NK-92 (cell line): ENCODE data around the gene PRR16.

ENCODE experiments used
- DNase-seq: peaks from one replicate; lab custom pipeline; 2025; ENCODE audit not compliant: unreplicated experiment; lab: John Stamatoyannopoulos, UW

The PRR16 gene

DNA sequence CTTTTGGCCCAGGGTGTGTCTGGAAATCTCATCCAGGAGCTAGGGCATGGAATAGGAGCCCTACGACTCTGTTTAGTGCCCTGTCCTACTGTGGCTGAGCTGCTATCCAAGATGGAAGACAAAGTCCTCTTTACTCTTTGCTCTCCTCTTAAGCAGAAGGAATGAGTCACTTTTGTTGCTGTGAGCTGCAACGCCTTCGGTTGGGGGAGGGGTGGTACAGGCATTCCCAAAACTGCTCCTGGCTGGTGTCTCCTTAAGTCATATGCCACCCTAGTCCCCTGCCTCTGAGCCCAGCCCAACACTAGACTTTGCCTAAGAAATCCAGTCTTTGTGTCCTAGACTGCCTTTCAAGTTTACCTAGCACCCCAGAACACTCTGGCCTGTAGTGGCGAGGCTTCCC is 99.9 kb downstream of the PRR16 start:
- DNase-seq, result no peak

DNA sequence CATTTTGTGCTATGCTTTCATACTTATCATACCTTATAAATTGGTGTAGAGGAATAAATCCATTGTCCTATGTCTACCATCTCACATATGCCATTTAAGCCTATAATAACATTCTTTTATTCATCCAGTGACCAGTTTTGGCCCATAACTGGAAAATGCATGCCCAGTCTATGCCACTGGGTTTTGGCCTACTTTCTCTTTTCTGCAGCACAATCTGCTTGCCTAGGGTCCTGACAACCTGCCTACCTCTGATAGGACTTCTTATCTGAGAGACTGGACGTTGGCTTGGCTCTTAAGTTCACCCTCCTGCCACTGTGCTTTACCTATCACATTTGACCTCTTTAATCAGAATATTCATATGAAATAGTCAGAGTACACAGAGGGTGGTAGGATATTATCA is 103.0 kb downstream of the PRR16 start:
- no peak for DNase-seq

DNA sequence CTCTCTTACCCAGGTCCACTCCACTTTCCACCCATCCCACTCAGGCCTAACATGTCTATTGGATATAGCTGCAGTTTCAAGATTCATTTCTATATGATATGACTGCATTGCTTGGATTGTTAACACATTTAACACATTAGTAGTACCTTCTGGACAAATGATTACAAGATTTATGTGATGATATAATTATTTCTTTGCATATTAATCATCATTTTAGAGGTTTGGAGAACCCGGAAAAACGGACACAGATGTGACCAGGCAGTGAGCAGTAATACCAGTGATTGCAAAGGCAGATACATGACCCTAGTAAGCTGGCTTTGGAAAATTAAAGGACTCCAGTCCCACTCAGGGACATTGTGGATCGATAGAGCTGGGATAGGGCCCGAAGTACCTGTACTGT is 103.8 kb downstream of the PRR16 start:
- no peak for DNase-seq

DNA sequence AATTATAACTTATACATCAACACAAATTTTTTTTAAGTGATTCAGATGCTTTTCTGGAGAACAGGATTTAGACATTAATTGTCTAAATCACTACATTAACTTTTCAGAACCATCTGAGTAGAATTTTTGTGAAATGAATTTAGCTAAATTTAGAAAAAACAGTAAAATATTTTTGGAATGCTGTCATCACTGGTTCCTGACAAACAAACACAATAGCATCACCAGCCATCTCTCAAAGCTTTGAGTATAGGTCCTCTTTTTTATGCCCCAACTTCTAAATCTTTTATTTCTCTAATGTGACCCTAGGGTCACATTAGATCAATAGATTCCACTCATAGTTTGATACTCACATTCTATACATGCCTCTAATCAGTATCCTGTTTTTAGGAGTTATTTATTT is 104.6 kb downstream of the PRR16 start:
- DNase-seq, result no peak

DNA sequence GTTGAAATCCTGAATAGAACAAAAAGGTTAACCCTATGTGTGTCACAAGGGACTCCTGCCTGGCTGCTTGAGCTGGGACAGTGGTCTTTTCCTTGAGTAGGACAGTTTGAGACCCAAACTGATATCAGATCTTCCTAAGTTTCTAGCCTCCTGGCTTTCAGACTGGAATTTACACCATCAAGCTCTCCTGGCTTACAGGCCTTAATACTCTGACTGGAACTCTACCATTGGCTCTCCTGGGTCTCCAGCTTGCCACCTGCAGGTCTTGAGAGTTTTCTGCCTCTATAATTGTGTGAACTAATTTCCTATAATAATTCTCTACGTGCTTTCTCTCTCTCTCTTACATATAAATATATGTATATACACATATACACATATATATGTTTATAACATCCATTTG is 112.5 kb downstream of the PRR16 start:
- DNase-seq, result no peak

- no peak for DNase-seq
These were observed 118.5 kb downstream of the PRR16 start for GRCh38 chr5:120582635-120583034.

DNA sequence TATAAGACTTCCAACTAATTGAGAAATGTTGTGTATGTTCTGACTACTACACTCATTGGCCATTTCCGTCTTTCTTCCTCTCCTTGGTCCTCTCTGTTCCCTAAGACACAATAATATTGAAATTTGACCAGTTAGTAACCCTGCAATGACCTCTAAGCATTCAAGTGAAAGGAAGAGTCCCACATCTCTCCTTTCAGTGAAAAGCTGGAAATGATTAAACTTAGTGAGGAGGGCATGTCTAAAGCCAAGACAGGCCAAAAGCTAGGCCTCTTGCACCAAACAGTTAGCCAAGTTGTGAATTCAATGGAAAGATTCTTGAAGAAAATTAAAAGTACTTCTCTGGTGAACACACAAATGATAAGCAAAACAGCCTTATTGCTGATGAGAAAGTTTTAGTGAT is 122.5 kb downstream of the PRR16 start:
- no peak for DNase-seq

DNA sequence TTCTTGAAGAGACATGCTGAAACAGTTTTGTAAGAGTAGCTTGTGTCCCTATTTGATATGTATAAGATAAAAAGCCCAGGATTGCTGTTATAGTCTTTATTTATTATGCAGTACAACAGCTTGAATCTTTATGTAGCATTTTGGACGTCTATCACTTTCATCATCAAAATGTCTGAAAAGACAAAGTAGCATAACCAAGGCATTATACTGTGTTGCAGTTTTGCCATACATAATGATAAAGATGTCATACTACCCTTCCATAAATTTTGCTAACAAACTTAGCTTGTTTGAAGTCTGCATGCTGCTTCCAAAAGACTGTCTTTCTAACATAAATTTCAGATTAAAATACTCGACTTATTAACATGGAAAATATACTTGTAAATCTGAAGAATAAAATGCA is 127.8 kb downstream of the PRR16 start:
- DNase-seq, result no peak

DNA sequence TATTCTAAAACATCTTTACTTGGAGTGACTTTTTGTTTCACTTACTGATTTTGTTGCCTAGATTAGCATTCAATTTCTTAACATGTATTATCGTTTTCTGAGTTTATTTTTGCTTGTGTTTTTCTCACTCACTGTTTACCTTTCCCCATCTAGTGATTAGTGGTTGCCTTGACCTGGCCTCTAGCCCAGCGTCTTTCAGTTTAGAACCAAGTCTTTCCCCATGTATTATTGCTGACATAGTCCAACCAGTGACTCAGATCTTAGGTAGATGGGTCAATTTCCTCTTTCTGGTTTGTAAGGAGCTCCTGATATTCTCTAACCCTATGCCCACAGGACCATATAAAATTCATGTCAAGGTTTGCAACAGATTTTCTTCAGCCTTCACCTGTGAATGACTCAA is 135.5 kb downstream of the PRR16 start:
- DNase-seq, result no peak

DNA sequence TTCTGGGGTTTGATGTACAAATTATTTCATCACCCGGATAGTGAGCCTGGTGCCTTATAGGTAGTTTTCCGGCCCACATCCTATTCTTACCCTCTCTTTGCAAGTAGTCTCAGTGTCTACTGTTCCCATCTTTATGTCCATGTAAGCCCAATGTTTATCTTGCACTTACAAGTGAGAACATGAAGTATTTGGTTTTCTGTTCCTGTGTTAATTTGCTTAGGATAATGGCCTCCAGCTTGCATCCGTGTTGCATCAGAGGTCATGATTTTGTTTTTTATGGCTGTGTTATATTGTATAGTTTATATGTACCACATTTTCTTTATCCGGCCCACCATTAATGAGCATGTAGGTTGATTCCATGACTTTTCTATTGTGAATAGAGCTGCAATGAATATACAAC is 136.5 kb downstream of the PRR16 start:
- DNase-seq, result no peak

DNA sequence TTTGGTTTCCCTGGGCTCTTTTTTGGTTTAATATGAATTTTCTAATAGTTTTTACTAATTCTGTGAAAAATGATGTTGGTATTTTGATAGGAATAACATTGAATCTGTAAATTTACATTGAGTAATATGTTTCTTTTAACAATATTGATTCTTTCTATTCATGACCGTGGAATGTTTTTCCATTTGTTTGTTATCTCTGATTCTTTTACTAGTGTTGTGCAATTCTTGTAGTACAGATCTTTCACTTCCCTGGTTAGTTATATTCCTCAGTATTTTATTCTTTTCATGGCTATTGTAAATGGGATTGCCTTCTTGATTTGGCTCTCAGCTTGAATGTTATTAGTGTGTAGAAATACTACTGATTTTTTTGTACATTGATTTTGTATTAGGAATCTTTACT is 137.9 kb downstream of the PRR16 start:
- no peak for DNase-seq

- DNase-seq, result no peak
These were observed 140.8 kb downstream of the PRR16 start for GRCh38 chr5:120604884-120605283.

GRCh38 chr5:120605325-120606079 is 141.4 kb downstream of the PRR16 start:
- DNase-seq, result no peak

- no peak for DNase-seq
These were observed 145.5 kb downstream of the PRR16 start for GRCh38 chr5:120609570-120609969.

- no peak for DNase-seq
These were observed 146.0 kb downstream of the PRR16 start for GRCh38 chr5:120610145-120610544.

DNA sequence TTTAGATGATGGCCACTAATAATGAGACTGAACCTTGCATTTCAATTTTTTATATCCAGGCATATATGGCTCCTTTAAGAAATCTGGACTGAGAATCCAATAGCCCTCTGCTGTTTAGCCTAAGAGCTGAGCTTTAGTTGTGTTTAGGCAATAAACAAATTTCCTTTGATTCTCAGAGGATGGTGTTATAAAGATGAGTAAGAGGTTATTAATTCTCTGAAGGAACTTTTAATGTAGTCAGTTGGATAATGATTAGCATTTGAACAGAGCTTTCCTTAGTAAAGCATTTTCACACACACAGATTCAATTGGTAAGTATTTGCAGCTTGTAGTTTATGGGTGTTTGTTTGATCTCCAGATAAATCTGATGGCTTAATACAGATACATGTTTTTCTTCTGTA is 149.6 kb downstream of the PRR16 start:
- DNase-seq, result no peak

GRCh38 chr5:120614531-120615180 is 150.6 kb downstream of the PRR16 start:
- DNase-seq, result no peak

GRCh38 chr5:120615967-120616645 is 152.0 kb downstream of the PRR16 start:
- no peak for DNase-seq

- DNase-seq, result no peak
These were observed 157.2 kb downstream of the PRR16 start for GRCh38 chr5:120621339-120621738.

DNA sequence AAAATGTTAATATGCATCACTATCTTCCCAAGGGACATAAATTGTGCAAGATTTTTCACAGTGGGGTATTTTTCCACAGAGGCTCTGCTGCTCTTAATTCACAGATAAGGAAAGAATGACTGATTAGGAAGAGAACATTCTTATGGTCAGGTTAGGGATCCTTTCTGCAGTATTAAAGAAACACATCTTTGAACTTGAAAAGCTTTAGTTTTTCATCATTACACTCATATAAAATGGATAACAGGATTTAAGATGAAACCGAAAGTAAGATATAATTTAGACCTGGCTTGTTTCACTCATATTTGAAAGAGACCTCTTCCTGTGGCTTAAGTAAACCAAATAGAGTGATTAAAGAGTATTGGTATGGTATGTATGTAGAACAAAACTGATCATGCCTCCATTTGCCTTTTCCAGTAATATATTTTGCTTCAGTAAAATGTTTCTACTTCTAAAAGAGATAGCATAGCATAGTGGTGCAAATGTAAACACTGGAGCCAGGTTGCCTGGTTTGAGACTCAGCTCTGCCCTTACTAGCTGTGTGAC is 160.0 kb downstream of the PRR16 start:
- no peak for DNase-seq

DNA sequence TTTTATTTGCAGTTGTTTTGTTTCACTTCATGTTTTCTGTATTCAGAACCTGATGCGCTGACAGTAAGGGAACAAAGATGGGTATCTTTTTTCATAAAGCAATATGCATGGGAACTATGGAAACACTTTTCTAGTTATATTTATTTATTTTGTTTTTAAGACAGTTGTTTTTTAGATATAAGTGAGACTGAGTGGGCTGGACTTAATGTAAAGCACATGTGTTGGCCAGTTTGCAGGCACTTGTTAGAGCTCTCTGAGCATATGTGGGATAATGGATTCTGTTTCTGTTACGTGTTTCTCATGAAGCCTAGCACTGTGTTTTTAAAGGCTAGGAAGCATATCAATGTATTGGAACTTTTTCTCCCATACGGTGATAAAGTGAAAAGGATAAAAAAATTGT is 164.1 kb downstream of the PRR16 start:
- DNase-seq, result no peak

DNA sequence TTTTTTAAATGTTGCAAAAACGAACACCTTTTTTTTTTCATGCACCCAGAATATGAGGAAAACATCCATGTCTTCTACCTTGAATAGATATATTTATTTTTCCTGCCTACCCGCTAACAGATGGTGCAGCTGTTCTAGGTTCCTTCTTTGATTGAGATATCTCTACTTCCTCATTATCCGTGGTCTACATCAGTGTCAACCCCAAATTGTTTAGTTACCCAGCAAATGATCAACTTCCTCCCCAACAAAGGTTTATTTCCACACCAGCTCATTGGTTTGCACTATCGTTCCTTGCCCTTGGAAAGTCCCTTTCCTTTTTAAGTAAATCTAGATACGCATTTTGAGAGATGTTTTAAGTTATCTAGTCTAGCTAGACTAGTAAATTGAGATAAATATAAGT is 166.4 kb downstream of the PRR16 start:
- DNase-seq, result no peak
